ENCODE data around the gene DEDD2. TPM values are rescaled to one million over a fixed set of nuclear protein-coding genes. Genes with fewer than 3 reads are reported as not detected.

DEDD2 gene
- polyA plus RNA-seq, 1 of the 3 experiments (the other 2 are of a cell fraction), result 30.2 TPM

DNA sequence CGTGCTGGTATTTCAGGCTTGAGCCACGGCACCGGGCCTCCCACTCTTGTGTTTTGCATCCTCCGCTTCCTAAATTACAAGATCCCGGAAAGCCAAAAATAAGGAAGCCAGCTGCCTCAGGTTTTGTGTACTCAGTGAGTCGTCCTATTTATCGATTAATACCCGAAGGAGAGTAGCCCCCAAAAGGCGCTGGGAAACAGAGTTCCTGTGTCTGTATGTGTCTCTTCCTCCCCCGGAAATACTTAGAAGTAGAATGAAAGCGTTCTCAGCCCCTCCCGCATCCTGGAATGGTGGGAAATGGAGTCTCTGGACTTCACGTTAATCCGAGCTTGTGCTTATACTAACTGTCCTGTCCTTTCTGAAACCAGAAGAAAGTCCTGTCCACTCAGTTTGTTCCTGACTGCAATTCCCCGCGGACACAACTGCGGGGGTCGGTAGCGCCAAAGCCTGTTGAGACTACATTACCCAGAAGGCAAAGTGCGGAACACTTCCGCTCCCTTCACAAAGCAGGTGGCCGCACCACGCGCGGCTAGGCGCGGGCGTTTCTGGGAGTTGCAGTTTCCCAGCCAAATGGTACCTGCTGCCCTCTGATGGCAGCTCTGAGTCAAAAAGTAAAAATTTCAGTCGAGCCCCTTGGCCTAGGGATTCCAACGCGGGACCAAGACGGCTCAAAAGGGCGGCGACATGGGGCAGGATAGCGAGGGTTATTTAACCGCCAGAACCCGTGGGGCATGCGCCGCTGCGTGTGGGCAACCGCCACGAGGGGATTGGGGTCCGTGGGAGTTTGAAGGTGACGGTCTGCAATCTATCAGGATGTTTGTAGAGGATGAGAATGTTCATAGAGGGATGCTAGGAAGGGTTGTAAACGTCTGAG lies 27.1 kb upstream of the DEDD2 start (continued):
- TF ChIP-seq MEF2A (IDR thresholded peaks at IDR 0.05; ENCODE audit: borderline replicate concordance, low read depth) (no peak), SIN3A (IDR thresholded peaks at IDR 0.05; ENCODE audit: borderline replicate concordance, low read depth, low read length) (peak; percentile 83; the same call in 1 of the 2 replicates), TAF1 (IDR thresholded peaks at IDR 0.05; ENCODE audit: borderline replicate concordance, low read depth, low read length) (no peak; the same call in 1 of the 2 replicates), MXI1 (IDR thresholded peaks at IDR 0.05; ENCODE audit: low read depth, low read length) (peak; percentile 67), GABPA (IDR thresholded peaks at IDR 0.05; ENCODE audit: low read depth) (peak; percentile 90), TCF12 (IDR thresholded peaks at IDR 0.05) (peak; percentile 58; the same call in 1 of the 2 replicates), CHD2 (IDR thresholded peaks at IDR 0.05; ENCODE audit: low read length, partially characterized antibody) (peak; percentile 97), RXRA (IDR thresholded peaks at IDR 0.05; ENCODE audit: borderline replicate concordance, low read depth) (no peak), TEAD4 (IDR thresholded peaks at IDR 0.05; ENCODE audit: borderline replicate concordance, insufficient read depth) (no peak), EZH2phosphoT487 (IDR thresholded peaks at IDR 0.05; ENCODE audit: borderline replicate concordance, low read depth) (no peak), YY1 (IDR thresholded peaks at IDR 0.05; ENCODE audit: low read depth) (peak; percentile 70), NRF1 (IDR thresholded peaks at IDR 0.05; ENCODE audit: low read depth, low read length) (no peak), RFX5 (IDR thresholded peaks at IDR 0.05; ENCODE audit: low read length) (no peak)
- TF ChIP-seq, protein P1, sequence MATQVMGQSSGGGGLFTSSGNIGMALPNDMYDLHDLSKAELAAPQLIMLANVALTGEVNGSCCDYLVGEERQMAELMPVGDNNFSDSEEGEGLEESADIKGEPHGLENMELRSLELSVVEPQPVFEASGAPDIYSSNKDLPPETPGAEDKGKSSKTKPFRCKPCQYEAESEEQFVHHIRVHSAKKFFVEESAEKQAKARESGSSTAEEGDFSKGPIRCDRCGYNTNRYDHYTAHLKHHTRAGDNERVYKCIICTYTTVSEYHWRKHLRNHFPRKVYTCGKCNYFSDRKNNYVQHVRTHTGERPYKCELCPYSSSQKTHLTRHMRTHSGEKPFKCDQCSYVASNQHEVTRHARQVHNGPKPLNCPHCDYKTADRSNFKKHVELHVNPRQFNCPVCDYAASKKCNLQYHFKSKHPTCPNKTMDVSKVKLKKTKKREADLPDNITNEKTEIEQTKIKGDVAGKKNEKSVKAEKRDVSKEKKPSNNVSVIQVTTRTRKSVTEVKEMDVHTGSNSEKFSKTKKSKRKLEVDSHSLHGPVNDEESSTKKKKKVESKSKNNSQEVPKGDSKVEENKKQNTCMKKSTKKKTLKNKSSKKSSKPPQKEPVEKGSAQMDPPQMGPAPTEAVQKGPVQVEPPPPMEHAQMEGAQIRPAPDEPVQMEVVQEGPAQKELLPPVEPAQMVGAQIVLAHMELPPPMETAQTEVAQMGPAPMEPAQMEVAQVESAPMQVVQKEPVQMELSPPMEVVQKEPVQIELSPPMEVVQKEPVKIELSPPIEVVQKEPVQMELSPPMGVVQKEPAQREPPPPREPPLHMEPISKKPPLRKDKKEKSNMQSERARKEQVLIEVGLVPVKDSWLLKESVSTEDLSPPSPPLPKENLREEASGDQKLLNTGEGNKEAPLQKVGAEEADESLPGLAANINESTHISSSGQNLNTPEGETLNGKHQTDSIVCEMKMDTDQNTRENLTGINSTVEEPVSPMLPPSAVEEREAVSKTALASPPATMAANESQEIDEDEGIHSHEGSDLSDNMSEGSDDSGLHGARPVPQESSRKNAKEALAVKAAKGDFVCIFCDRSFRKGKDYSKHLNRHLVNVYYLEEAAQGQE (IDR thresholded peaks at IDR 0.05; ENCODE audit: low read depth, low read length), result no peak
- TF ChIP-seq, protein P2, sequence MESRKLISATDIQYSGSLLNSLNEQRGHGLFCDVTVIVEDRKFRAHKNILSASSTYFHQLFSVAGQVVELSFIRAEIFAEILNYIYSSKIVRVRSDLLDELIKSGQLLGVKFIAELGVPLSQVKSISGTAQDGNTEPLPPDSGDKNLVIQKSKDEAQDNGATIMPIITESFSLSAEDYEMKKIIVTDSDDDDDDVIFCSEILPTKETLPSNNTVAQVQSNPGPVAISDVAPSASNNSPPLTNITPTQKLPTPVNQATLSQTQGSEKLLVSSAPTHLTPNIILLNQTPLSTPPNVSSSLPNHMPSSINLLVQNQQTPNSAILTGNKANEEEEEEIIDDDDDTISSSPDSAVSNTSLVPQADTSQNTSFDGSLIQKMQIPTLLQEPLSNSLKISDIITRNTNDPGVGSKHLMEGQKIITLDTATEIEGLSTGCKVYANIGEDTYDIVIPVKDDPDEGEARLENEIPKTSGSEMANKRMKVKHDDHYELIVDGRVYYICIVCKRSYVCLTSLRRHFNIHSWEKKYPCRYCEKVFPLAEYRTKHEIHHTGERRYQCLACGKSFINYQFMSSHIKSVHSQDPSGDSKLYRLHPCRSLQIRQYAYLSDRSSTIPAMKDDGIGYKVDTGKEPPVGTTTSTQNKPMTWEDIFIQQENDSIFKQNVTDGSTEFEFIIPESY (IDR thresholded peaks at IDR 0.05; ENCODE audit: borderline replicate concordance, low read depth), result peak; percentile 94
- TF ChIP-seq, protein P3, sequence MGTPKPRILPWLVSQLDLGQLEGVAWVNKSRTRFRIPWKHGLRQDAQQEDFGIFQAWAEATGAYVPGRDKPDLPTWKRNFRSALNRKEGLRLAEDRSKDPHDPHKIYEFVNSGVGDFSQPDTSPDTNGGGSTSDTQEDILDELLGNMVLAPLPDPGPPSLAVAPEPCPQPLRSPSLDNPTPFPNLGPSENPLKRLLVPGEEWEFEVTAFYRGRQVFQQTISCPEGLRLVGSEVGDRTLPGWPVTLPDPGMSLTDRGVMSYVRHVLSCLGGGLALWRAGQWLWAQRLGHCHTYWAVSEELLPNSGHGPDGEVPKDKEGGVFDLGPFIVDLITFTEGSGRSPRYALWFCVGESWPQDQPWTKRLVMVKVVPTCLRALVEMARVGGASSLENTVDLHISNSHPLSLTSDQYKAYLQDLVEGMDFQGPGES (IDR thresholded peaks at IDR 0.05; ENCODE audit: low read depth, low read length), result no peak
